Right lobe of liver (tissue), 6 donors: ENCODE results near the gene AP3D1. TPM values are rescaled to one million over a fixed set of nuclear protein-coding genes. Genes with fewer than 3 reads are reported as not detected.

Experiments
- ATAC-seq, 4 donors: fragments of 200-7000 bp; cut with Tn5 transposase; one replicate each; pipeline ENCODE4 v1.9.1; 2020; ENCODE audit warnings: mild to moderate bottlenecking in 4 of 4, moderate library complexity in 4 of 4
- DNase-seq, 3 donors: peaks; one replicate each; pipeline ENCODE4 v3.0.0-alpha.2; 2020
- H3K27ac ChIP-seq, 3 donors: fragments of 200-600 bp; one replicate each; pipeline ENCODE4 v1.8.0; 2022
- H3K27me3 ChIP-seq, 2 donors: fragments of 200-600 bp; one replicate each; pipeline ENCODE4 v1.8.0; 2022
- H3K36me3 ChIP-seq, 4 donors: fragments of 200-600 bp; sonication (generic) in 1 of 4; one replicate each; pipeline versions ENCODE4 v1.5.1 to v1.8.0; 2017 to 2022; ENCODE audit warnings: control low read depth in 1 of 4
- H3K4me1 ChIP-seq, 4 donors: fragments of 200-600 bp; sonication (generic) in 1 of 4; one replicate each; pipeline versions ENCODE4 v1.5.1 to v1.8.0; 2017 to 2022; ENCODE audit warnings: control low read depth in 1 of 4
- H3K4me3 ChIP-seq, 3 donors: fragments of 200-600 bp; one replicate each; pipeline ENCODE4 v1.8.0; 2022
- H3K9me3 ChIP-seq, 4 donors: fragments of 200-600 bp; sonication (generic) in 1 of 4; one replicate each; pipeline versions ENCODE4 v1.5.1 to v1.8.0; 2017 to 2022; ENCODE audit warnings: control low read depth in 1 of 4
- POLR2A ChIP-seq: fragments of 450-650 bp; IDR thresholded peaks from one replicate; pipeline ENCODE4 v1.6.1; 2017; ENCODE audit warnings: antibody characterized with exemption, mild to moderate bottlenecking
- WGBS: methylation state at CpG from one replicate; pipeline ENCODE4 v1.1.6; 2018; ENCODE audit warnings: low coverage, low lambda C conversion rate; ENCODE audit not compliant: insufficient coverage; ENCODE audit errors: missing lambda C conversion rate; 5-methylcytosine and 5-hydroxymethylcytosine counted together
- intact Hi-C, 2 donors: fragments of 100-400 bp; cut with DNase I; formaldehyde crosslinking; loops; one replicate each; pipeline versions ENCODE4 v1.11.2 to v1.14.1; 2022
- total RNA-seq, 6 experiments: library from RNA; depleted of rRNA in 2 of 6; stranded (reverse); fragments of >200 nt in 2 of 6; fragmentation: NEBNext Ultra II Directional in 3 of 6; extraction: Animal tissue kit (Norgen Biotek cat#: 25700) in 3 of 6; gene quantifications; one replicate each; pipeline versions ENCODE4 v1.1.0 to v1.2.4, GENCODE V29; 2016 to 2023
- TF ChIP-seq, protein P1 (sequence below), 4 donors: fragments of 200-600 bp in 3 of 4; fragments of 450-650 bp in 1 of 4; IDR thresholded peaks; one replicate each; pipeline versions ENCODE4 v1.5.1 to v1.8.0; 2016 to 2022; ENCODE audit warnings: antibody characterized with exemption in 4 of 4, mild to moderate bottlenecking in 2 of 4
- donor health status: DM: no; HTN: yes; CAD: no.
- donor health status: DM: no; HTN: no; CAD: no.
- donor health status: DM: no; HTN: no; CAD: no.
- donor health status: DM: no; HTN: yes; CAD: no.
- donor health status: DM: no; HTN: yes; CAD: no.

AP3D1 gene
- total RNA-seq, 6 experiments from 2014 or later = 55.5 to 99.0 (median 65.5) TPM

DNA sequence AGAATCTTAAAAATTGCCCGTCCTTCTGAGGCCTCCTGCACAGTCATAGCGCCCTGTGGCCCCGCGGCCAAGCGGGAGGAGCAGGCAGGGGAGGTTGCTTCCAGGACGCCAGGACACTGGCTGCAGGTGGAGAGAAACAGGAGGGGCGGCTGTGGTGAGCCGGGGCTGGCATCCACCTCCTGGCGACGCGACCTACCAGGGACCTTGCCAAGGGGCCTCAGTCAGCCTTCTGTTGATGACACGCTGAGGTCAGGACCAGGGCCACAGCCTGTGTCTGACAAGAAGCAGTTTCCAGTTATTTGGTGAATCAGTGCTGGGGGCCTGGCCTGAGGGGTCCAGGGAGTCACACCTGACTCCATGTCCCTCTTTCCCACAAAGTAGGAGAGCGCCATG, 87.0 kb downstream of the AP3D1 start:
- DNase-seq (peak in 1 of 3 donors; percentile 53), ATAC-seq (no peak)
- Histone ChIP-seq H3K27me3 (no peaks in the 10 kb centered on the region), H3K4me1 (peaks cover 0 to 24% (median 6%) of the 10 kb centered on the region in 4 donors), H3K27ac (peak overlapping the region in 1 of 3 donors; percentile 10), H3K36me3 (no peaks in the 10 kb centered on the region), H3K9me3 (no peaks in the 10 kb centered on the region), H3K4me3 (no peak overlapping the region)
- intact Hi-C loops = no loop called here
- no peak for TF ChIP-seq POLR2A
- TF ChIP-seq, protein P1, sequence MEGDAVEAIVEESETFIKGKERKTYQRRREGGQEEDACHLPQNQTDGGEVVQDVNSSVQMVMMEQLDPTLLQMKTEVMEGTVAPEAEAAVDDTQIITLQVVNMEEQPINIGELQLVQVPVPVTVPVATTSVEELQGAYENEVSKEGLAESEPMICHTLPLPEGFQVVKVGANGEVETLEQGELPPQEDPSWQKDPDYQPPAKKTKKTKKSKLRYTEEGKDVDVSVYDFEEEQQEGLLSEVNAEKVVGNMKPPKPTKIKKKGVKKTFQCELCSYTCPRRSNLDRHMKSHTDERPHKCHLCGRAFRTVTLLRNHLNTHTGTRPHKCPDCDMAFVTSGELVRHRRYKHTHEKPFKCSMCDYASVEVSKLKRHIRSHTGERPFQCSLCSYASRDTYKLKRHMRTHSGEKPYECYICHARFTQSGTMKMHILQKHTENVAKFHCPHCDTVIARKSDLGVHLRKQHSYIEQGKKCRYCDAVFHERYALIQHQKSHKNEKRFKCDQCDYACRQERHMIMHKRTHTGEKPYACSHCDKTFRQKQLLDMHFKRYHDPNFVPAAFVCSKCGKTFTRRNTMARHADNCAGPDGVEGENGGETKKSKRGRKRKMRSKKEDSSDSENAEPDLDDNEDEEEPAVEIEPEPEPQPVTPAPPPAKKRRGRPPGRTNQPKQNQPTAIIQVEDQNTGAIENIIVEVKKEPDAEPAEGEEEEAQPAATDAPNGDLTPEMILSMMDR (IDR thresholded peaks at IDR 0.05) = no peak
- 38% methylated on average over 8 of the region's 13 CpGs for WGBS

DNA sequence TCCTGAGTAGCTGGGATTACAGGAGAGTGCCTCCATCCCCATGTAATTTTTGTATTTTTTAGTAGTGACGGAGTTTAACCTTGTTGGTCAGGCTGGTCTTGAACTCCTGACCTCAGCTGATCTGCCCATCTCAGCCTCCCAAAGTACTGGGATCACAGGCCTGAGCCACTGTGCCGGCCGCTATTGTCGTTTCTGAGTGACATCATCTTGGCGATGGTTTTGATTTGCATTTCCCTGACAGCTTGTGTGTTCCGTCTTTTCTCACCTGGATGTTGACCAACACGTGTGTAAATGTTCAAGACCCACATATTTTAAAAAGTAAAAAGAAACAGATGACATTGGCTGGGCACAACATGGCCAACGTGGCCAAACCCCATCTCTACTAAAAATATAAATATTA, 87.5 kb downstream of the AP3D1 start:
- Histone ChIP-seq H3K4me3 (no peak overlapping the region), H3K4me1 (peaks cover 0 to 24% (median 9%) of the 10 kb centered on the region in 4 donors), H3K9me3 (no peaks in the 10 kb centered on the region), H3K27me3 (no peaks in the 10 kb centered on the region), H3K36me3 (no peaks in the 10 kb centered on the region), H3K27ac (no peak overlapping the region)
- TF ChIP-seq, protein P1 (IDR thresholded peaks at IDR 0.05) = no peak
- TF ChIP-seq POLR2A = no peak
- ATAC-seq = no peak
- intact Hi-C loops = no loop called here
- no peak for DNase-seq
- WGBS = 69% methylated on average over 7 of the region's 8 CpGs

DNA sequence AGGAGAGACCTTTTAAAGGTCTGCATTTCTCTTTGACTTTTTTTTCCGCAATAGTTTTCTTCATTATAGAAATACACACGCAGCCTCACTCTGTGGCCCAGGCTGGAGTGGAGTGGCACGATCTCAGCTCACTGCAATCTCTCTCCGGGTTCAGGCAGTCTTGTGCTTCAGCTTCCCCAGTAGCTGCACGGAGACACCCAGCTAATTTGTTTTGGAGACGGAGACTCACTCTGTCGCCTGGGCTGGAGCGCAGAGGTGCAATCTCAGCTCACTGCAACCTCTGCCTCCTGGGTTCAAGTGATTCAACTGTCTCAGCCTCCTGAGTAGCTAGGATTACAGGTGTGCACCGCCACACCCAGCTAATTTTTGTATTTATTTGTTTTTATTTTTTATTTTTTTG, 88.6 kb downstream of the AP3D1 start:
- ATAC-seq (no peak), DNase-seq (no peak)
- H3K27me3 ChIP-seq = no peaks in the 10 kb centered on the region
- H3K9me3 ChIP-seq = no peaks in the 10 kb centered on the region
- intact Hi-C loops = no loop called here
- peak overlapping the region in 1 of 3 donors; percentile 100 for H3K27ac ChIP-seq
- H3K4me3 ChIP-seq = no peak overlapping the region
- TF ChIP-seq, protein P1 (IDR thresholded peaks at IDR 0.05) = no peak
- no peak for TF ChIP-seq POLR2A
- H3K4me1 ChIP-seq = peaks cover 0 to 26% (median 11%) of the 10 kb centered on the region in 4 donors
- no peaks in the 10 kb centered on the region for H3K36me3 ChIP-seq
- 90% methylated on average over 9 of the region's 9 CpGs for WGBS

DNA sequence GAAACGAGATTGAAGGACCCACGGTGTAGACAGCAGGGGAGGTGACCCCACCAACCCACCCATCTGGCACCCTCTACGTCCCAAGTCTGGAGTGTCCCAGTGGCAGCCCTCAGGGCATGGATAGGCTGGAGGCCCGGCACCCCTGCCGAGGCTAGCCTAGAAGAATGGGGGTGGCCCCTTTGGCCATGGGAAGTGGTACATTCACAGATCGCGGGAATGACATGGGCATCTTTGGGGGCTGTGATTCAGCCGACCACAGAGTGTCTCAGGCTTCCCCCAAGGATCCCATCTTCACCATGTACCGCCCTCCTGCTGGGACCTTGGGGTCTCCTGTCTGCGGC, 89.0 kb downstream of the AP3D1 start:
- intact Hi-C loops = no loop called here
- Histone ChIP-seq H3K4me1 (peaks cover 0 to 26% (median 11%) of the 10 kb centered on the region in 4 donors), H3K27me3 (no peaks in the 10 kb centered on the region), H3K36me3 (no peaks in the 10 kb centered on the region), H3K9me3 (no peaks in the 10 kb centered on the region), H3K4me3 (peak overlapping the region in 1 of 3 donors; percentile 69), H3K27ac (peak overlapping the region; percentile 99 to 100 (median 100))
- DNase-seq (peak in 1 of 3 donors; percentile 52), ATAC-seq (no peak)
- TF ChIP-seq, protein P1 (IDR thresholded peaks at IDR 0.05) = no peak
- TF ChIP-seq POLR2A = no peak
- WGBS = 94% methylated on average over 2 of the region's 10 CpGs
